HFFc6 (cell line): ENCODE measurements around the gene CACNA1H. TPM values are rescaled to one million over a fixed set of nuclear protein-coding genes. Genes with fewer than 3 reads are reported as not detected.

ENCODE experiments used
- DNase-seq: peaks from one replicate; pipeline ENCODE4 v3.0.0-alpha.2; 2018
- H3K27ac Mint-ChIP-seq: 2 replicates; pipeline ENCODE4 v1.8.0; 2020; ENCODE audit warnings: mild to moderate bottlenecking, mixed read lengths
- H3K27me3 Mint-ChIP-seq: 2 replicates; pipeline ENCODE4 v1.8.0; 2021; ENCODE audit warnings: mild to moderate bottlenecking, moderate library complexity, mixed read lengths; ENCODE audit not compliant: insufficient read depth
- H3K36me3 Mint-ChIP-seq: 2 replicates; pipeline ENCODE4 v1.8.0; 2021; ENCODE audit warnings: low read depth, mixed read lengths
- H3K4me1 Mint-ChIP-seq: 2 replicates; pipeline ENCODE4 v1.8.0; 2020; ENCODE audit warnings: low read depth, mixed read lengths
- H3K4me3 Mint-ChIP-seq: 2 replicates; pipeline ENCODE4 v1.8.0; 2020; ENCODE audit warnings: mild to moderate bottlenecking, moderate library complexity, mixed read lengths
- H3K9me3 Mint-ChIP-seq: 2 replicates; pipeline ENCODE4 v1.8.0; 2020; ENCODE audit warnings: mild to moderate bottlenecking, mixed read lengths
- CTCF ChIP-seq: fragments of 200-600 bp; sonication (generic); IDR thresholded peaks from 2 replicates; pipeline ENCODE4 v1.5.0; 2021; ENCODE audit warnings: antibody characterized with exemption, mild to moderate bottlenecking
- total RNA-seq, 6 experiments: library from RNA; stranded (reverse); fragmentation: NEBNext Ultra II Directional; extraction: Animal tissue kit (Norgen Biotek cat#: 25700); gene quantifications; 2 replicates in 1 of 6; 3 replicates in 5 of 6; pipeline ENCODE4 v1.2.3, GENCODE V29; 2021

Gene CACNA1H
- total RNA-seq, 6 experiments from 2014 or later: 0.03 to 0.05 TPM; not detected in 4

GRCh38 chr16:1164975-1165374 lies 12.1 kb downstream of the CACNA1H start:
- Mint-ChIP-seq H3K36me3 (no peaks in the 10 kb centered on the region), H3K4me3 (no peak overlapping the region), H3K4me1 (no peaks in the 10 kb centered on the region), H3K27me3 (peaks cover 11% of the 10 kb centered on the region; the same call in 1 of the 2 replicates), H3K9me3 (no peaks in the 10 kb centered on the region), H3K27ac (no peak overlapping the region)
- no peak for DNase-seq
- TF ChIP-seq CTCF: no peak

- H3K36me3 Mint-ChIP-seq: no peaks in the 10 kb centered on the region
- no peak for TF ChIP-seq CTCF
- no peak overlapping the region for H3K27ac Mint-ChIP-seq
- H3K27me3 Mint-ChIP-seq: peaks cover 12% of the 10 kb centered on the region; the same call in 1 of the 2 replicates
- no peak overlapping the region for H3K4me3 Mint-ChIP-seq
- no peaks in the 10 kb centered on the region for H3K4me1 Mint-ChIP-seq
- no peak for DNase-seq
- no peaks in the 10 kb centered on the region for H3K9me3 Mint-ChIP-seq
These were observed 12.6 kb downstream of the CACNA1H start for GRCh38 chr16:1165511-1165910.

GRCh38 chr16:1167276-1168107 lies 14.6 kb downstream of the CACNA1H start:
- Mint-ChIP-seq H3K4me3 (no peak overlapping the region), H3K4me1 (no peaks in the 10 kb centered on the region), H3K27me3 (peaks cover 15% of the 10 kb centered on the region; the same call in 1 of the 2 replicates), H3K36me3 (no peaks in the 10 kb centered on the region), H3K27ac (no peak overlapping the region), H3K9me3 (no peaks in the 10 kb centered on the region)
- no peak for TF ChIP-seq CTCF
- no peak for DNase-seq

- H3K27ac Mint-ChIP-seq: no peak overlapping the region
- H3K4me1 Mint-ChIP-seq: no peaks in the 10 kb centered on the region
- TF ChIP-seq CTCF: no peak
- no peak overlapping the region for H3K4me3 Mint-ChIP-seq
- H3K9me3 Mint-ChIP-seq: no peaks in the 10 kb centered on the region
- no peak for DNase-seq
- no peaks in the 10 kb centered on the region for H3K36me3 Mint-ChIP-seq
- H3K27me3 Mint-ChIP-seq: peaks cover 15% of the 10 kb centered on the region; the same call in 1 of the 2 replicates
These were observed 15.9 kb downstream of the CACNA1H start for GRCh38 chr16:1168837-1169236.

GRCh38 chr16:1169285-1170075 lies 16.6 kb downstream of the CACNA1H start:
- no peak for TF ChIP-seq CTCF
- no peaks in the 10 kb centered on the region; the same call in 1 of the 2 replicates for H3K4me1 Mint-ChIP-seq
- H3K4me3 Mint-ChIP-seq: no peak overlapping the region
- H3K9me3 Mint-ChIP-seq: no peaks in the 10 kb centered on the region
- H3K27ac Mint-ChIP-seq: no peak overlapping the region
- H3K27me3 Mint-ChIP-seq: peaks cover 15% of the 10 kb centered on the region; the same call in 1 of the 2 replicates
- no peaks in the 10 kb centered on the region for H3K36me3 Mint-ChIP-seq
- no peak for DNase-seq
